T-cell (primary cell): ENCODE results near the gene TAF11L13. TPM values are rescaled to one million over a fixed set of nuclear protein-coding genes. Genes with fewer than 3 reads are reported as not detected.

Experiments
- ATAC-seq, 4 experiments: fragments of 200-7000 bp in 3 of 4; fragments of 150-1000 bp in 1 of 4; cut with Tn5 transposase; replicated peaks in 1 of 4; 1 replicate in 3 of 4; 2 replicates in 1 of 4; pipeline ENCODE4 v1.10.0; 2021; ENCODE audit warnings: moderate library complexity in 3 of 4, mild to moderate bottlenecking in 2 of 4, moderate number of reproducible peaks in 1 of 4
- CTCF ChIA-PET, 2 donors: fragments of 300-600 bp; sonication (Branson Sonifier 250); formaldehyde crosslinking; loops; one replicate each; lab custom pipeline; 2022; ENCODE audit warnings: antibody characterized with exemption in 2 of 2; lab: Charles Lee
- POLR2A ChIA-PET, 2 donors: fragments of 300-600 bp; sonication (Branson Sonifier 250); formaldehyde crosslinking; loops; one replicate each; lab custom pipeline; 2022; ENCODE audit warnings: antibody characterized with exemption in 2 of 2; lab: Charles Lee
- DNase-seq, 35 experiments: peaks; one replicate each; pipeline versions ENCODE4 v3.0.0 to v3.0.0-alpha.2; 2013 to 2023
- H3K27ac ChIP-seq: one replicate; pipeline ENCODE4 v1.5.1; 2013; ENCODE audit warnings: low read length
- H3K27me3 ChIP-seq, 2 experiments: replicated peaks in 1 of 2; 1 replicate in 1 of 2; 2 replicates in 1 of 2; pipeline versions ENCODE4 v1.6.1 to v1.7.0; 2013; ENCODE audit warnings: low read length in 1 of 2, mixed read lengths in 1 of 2; ENCODE audit not compliant: control insufficient read depth in 2 of 2, insufficient read depth in 2 of 2; ENCODE audit errors: extremely low read depth in 1 of 2
- H3K36me3 ChIP-seq, 2 donors: 1 replicate in 1 of 2; 2 replicates in 1 of 2; pipeline versions ENCODE4 v1.6.1 to v1.7.0; 2013; ENCODE audit warnings: low read length in 1 of 2; ENCODE audit not compliant: control insufficient read depth in 2 of 2, insufficient read depth in 1 of 2; ENCODE audit errors: extremely low read depth in 1 of 2
- H3K4me1 ChIP-seq, 2 experiments: 1 replicate in 1 of 2; 2 replicates in 1 of 2; pipeline versions ENCODE4 v1.6.1 to v1.7.0; 2013; ENCODE audit warnings: low read length in 2 of 2, mixed read lengths in 1 of 2; ENCODE audit not compliant: insufficient read depth in 2 of 2, control insufficient read depth in 1 of 2; ENCODE audit errors: extremely low read depth in 1 of 2
- H3K4me3 ChIP-seq, 2 donors: 1 replicate in 1 of 2; 2 replicates in 1 of 2; pipeline versions ENCODE4 v1.5.1 to v1.7.0; 2013; ENCODE audit warnings: mild to moderate bottlenecking in 2 of 2, low read length in 1 of 2, moderate library complexity in 1 of 2; ENCODE audit not compliant: control insufficient read depth in 1 of 2; ENCODE audit errors: extremely low read depth in 1 of 2
- H3K9me3 ChIP-seq: 2 replicates; pipeline ENCODE4 v1.7.0; 2013
- H3K27ac Mint-ChIP-seq, 2 donors: one replicate each; pipeline ENCODE4 v1.8.0; 2020 to 2021; ENCODE audit warnings: mild to moderate bottlenecking in 2 of 2, mixed read lengths in 2 of 2
- H3K27me3 Mint-ChIP-seq, 2 donors: one replicate each; pipeline ENCODE4 v1.8.0; 2021 to 2022; ENCODE audit warnings: mixed read lengths in 2 of 2
- H3K36me3 Mint-ChIP-seq: one replicate; pipeline ENCODE4 v1.8.0; 2021; ENCODE audit warnings: mixed read lengths
- H3K4me1 Mint-ChIP-seq, 3 donors: one replicate each; pipeline ENCODE4 v1.8.0; 2020 to 2022; ENCODE audit warnings: mixed read lengths in 3 of 3, mild to moderate bottlenecking in 1 of 3
- H3K4me3 Mint-ChIP-seq, 3 donors: one replicate each; pipeline ENCODE4 v1.8.0; 2020 to 2022; ENCODE audit warnings: mild to moderate bottlenecking in 3 of 3, mixed read lengths in 3 of 3, moderate library complexity in 3 of 3
- H3K9me3 Mint-ChIP-seq, 3 donors: one replicate each; pipeline ENCODE4 v1.8.0; 2020 to 2022; ENCODE audit warnings: mixed read lengths in 3 of 3
- WGBS: methylation state at CpG from one replicate; pipeline ENCODE4 v1.1.5; 2013; ENCODE audit warnings: missing lambda C conversion rate; ENCODE audit not compliant: insufficient coverage; 5-methylcytosine and 5-hydroxymethylcytosine counted together
- total RNA-seq, 35 experiments: library from RNA in 6 of 35; stranded (reverse) in 6 of 35; fragments of 120-200 nt in 1 of 35; gene quantifications; one replicate each; pipeline versions ENCODE4 v1.2.1 to v1.2.4 and lab custom pipeline; 2013 to 2026

The TAF11L13 gene
- total RNA-seq, 5 donors from 2014 or later (not counting 1 experiment from before 2014, with no cell fraction given) = not detected

DNA sequence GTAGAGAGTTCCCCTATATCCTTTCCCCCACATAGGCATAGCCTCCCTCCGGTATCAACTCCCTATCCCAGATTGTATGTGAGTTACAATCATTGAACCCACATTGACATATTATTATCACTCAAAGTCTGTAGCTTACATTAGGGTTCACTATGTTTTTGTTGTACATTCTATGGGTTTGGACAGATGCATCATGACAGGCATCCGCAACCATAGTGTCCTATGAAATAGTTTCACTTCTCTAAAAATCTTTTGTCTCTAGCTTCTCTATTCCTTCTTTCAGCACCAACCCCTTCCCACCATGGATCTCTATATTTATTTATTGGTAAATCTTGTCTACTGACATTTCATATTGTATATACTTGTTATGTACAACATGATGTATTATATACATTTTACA, 33.9 kb downstream of the TAF11L13 start:
- ATAC-seq (no peak), DNase-seq (no peak)
- WGBS = no CpG with 5 or more reads among the region's 2 CpGs
- H3K27ac ChIP-seq = no peak overlapping the region
- Mint-ChIP-seq H3K27me3 (no peaks in the 10 kb centered on the region), H3K36me3 (no peaks in the 10 kb centered on the region), H3K9me3 (peaks cover 8 to 26% (median 18%) of the 10 kb centered on the region in 3 donors), H3K4me3 (no peak overlapping the region), H3K27ac (no peak overlapping the region), H3K4me1 (no peaks in the 10 kb centered on the region)
- no peak overlapping the region for H3K4me3 ChIP-seq
- CTCF ChIA-PET = no interaction called here
- H3K27me3 ChIP-seq = no peaks in the 10 kb centered on the region
- POLR2A ChIA-PET = no interaction called here
- H3K36me3 ChIP-seq = no peaks in the 10 kb centered on the region
- H3K9me3 ChIP-seq = peaks cover 4% of the 10 kb centered on the region
- H3K4me1 ChIP-seq = no peaks in the 10 kb centered on the region

DNA sequence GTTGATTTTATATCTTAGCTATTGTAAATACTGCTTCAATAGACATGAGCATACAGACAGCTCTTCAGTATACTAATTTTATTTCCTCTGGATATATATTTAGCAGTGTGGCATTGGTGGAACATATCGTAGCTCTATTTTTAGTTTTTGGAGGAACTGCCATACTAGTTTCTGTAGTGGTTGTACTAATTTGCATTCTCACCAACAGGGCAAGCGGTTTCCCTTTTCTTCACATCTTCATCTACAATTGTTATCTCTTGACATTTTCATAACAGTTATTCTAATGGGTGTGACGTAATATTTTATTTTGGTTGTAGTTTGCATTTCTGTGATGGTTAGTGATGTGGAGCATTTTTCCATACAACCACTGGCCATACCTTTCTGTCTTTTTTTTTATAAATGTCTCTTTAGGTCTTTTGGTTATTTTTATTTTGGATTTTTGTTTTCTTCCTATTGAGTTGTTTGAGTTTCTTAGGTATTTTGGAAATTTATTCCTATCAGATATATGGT, 34.9 kb downstream of the TAF11L13 start:
- Histone ChIP-seq H3K4me1 (no peaks in the 10 kb centered on the region), H3K36me3 (no peaks in the 10 kb centered on the region), H3K9me3 (peaks cover 4% of the 10 kb centered on the region), H3K27me3 (no peaks in the 10 kb centered on the region), H3K27ac (no peak overlapping the region), H3K4me3 (no peak overlapping the region)
- ATAC-seq (no peak), DNase-seq (no peak)
- Mint-ChIP-seq H3K4me3 (no peak overlapping the region), H3K9me3 (peaks cover 6 to 27% (median 17%) of the 10 kb centered on the region in 3 donors), H3K36me3 (no peaks in the 10 kb centered on the region), H3K27me3 (no peaks in the 10 kb centered on the region), H3K4me1 (no peaks in the 10 kb centered on the region), H3K27ac (no peak overlapping the region)
- ChIA-PET CTCF (no interaction called here), POLR2A (no interaction called here)
- WGBS = no CpG with 5 or more reads among the region's 3 CpGs

DNA sequence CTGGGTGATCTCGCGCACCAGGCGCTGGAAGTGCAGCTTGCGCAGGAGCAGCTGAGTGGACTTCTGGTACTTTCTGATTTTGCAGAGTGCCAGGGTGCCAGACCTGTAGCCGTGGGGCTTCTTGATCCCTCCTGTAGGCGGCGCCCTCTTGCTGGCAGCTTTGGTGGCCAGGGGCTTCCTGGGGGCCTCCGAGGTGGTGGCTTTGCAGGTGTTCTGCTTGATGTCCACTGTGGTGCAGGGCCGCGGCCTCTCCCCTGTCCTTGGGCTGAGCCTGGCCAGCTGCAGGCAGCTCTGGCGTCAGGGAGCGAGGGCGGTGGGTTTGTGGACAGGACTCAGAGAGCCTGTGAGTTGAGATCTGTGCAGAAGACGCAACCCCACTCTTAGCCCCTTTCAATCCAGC, 38.5 kb downstream of the TAF11L13 start:
- Histone ChIP-seq H3K9me3 (peaks cover 4% of the 10 kb centered on the region), H3K4me3 (no peak overlapping the region), H3K27ac (no peak overlapping the region), H3K27me3 (no peaks in the 10 kb centered on the region), H3K36me3 (no peaks in the 10 kb centered on the region), H3K4me1 (no peaks in the 10 kb centered on the region)
- H3K27me3 Mint-ChIP-seq = no peaks in the 10 kb centered on the region
- no peak overlapping the region for H3K27ac Mint-ChIP-seq
- ATAC-seq = no peak
- H3K9me3 Mint-ChIP-seq = peaks cover 7 to 26% (median 16%) of the 10 kb centered on the region in 3 donors
- DNase-seq = no peak
- H3K36me3 Mint-ChIP-seq = no peaks in the 10 kb centered on the region
- WGBS = 95% methylated on average over 11 of the region's 14 CpGs
- no peaks in the 10 kb centered on the region for H3K4me1 Mint-ChIP-seq
- H3K4me3 Mint-ChIP-seq = no peak overlapping the region
- ChIA-PET CTCF (no interaction called here), POLR2A (no interaction called here)

DNA sequence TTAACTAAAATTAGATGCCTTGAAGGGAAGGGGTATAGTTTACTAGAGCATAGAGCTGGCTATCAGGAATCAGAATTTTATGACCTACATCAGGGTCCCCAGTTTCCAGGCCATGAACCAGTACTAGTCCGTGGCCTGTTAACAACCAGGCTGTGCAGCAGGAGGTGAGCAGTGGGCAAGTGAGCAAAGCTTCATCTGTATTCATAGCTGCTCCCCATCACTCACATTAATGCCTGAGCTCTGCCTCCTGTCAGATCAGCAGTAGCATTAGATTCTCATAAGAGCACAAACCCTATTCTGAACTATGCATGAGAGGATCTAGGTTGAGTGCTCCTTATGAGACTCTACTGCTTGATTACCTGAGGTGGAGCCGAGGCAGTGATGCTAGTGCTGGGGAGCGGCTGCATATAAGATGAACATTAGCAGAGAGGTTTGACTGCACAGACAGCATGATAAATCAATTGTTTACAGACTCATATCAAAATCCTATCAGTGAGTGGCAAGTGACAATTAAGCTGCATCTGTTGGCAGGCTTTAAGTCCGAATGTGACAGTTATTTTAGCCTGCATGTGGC, 47.0 kb downstream of the TAF11L13 start:
- H3K4me1 Mint-ChIP-seq = no peaks in the 10 kb centered on the region
- ChIA-PET CTCF (no interaction called here), POLR2A (no interaction called here)
- H3K27me3 ChIP-seq = no peaks in the 10 kb centered on the region
- H3K9me3 Mint-ChIP-seq = peaks cover 6 to 12% (median 8%) of the 10 kb centered on the region in 3 donors
- H3K27me3 Mint-ChIP-seq = no peaks in the 10 kb centered on the region
- no peak overlapping the region for H3K4me3 ChIP-seq
- no peak overlapping the region for H3K27ac Mint-ChIP-seq
- H3K4me3 Mint-ChIP-seq = no peak overlapping the region
- H3K36me3 ChIP-seq = no peaks in the 10 kb centered on the region
- H3K27ac ChIP-seq = no peak overlapping the region
- H3K4me1 ChIP-seq = no peaks in the 10 kb centered on the region
- H3K36me3 Mint-ChIP-seq = no peaks in the 10 kb centered on the region
- no peaks in the 10 kb centered on the region for H3K9me3 ChIP-seq
- ATAC-seq (no peak), DNase-seq (no peak)
- 43% methylated on average over 1 of the region's 4 CpGs for WGBS

DNA sequence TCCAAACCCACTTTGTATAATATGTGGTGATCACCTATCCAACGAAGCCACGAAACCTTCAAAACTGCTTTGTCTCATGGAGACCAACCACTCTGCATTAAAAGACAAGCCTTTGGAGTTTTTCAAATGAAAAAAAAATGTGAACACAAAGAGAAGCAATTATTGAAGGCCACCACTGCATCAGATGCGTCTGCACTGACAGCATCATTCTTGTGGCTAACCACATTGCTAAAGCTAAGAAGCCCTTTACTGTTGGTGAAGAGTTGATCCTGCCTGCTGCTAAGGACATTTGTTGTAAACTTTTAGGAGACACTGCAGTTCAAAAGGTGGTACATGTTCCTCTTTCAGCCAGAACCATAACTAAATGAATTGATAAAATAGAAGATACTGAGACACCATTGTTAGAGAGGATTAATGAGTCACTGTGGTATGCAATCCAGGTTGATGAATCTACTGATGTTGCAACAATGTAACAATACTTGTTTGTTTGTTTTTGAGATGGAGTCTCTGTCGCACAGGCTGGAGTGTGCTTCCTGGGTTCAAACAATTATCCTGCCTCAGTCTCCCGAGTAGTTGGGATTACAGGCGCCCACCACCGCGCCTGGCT, 47.8 kb downstream of the TAF11L13 start:
- Histone ChIP-seq H3K9me3 (no peaks in the 10 kb centered on the region), H3K36me3 (no peaks in the 10 kb centered on the region), H3K4me1 (no peaks in the 10 kb centered on the region), H3K27me3 (no peaks in the 10 kb centered on the region), H3K4me3 (no peak overlapping the region), H3K27ac (no peak overlapping the region)
- Mint-ChIP-seq H3K9me3 (peaks cover 6 to 12% (median 6%) of the 10 kb centered on the region in 3 donors), H3K27me3 (no peaks in the 10 kb centered on the region), H3K36me3 (no peaks in the 10 kb centered on the region), H3K4me3 (no peak overlapping the region), H3K27ac (no peak overlapping the region), H3K4me1 (no peaks in the 10 kb centered on the region)
- ATAC-seq = no peak
- ChIA-PET CTCF (no interaction called here), POLR2A (no interaction called here)
- WGBS = 96% methylated on average over 6 of the region's 8 CpGs
- no peak for DNase-seq

DNA sequence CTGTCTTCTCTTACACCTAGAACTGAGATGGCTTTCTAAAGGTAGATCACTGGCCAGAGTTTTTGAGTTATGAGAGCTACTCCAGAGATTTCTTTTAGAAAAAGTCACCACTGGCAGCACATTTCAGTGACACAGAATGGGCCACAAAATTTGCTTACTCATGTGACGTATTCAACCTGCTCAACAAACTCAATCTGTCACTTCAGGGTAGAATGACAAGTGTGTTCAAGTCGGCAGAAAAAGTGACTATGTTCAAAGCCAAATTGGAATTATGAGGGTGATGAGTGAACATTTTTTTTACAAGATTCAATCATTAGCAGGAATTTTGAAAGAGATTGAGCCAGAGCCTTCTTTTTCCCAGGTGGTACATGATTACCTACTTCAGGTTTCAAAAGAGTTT, 48.8 kb downstream of the TAF11L13 start:
- H3K9me3 Mint-ChIP-seq = peaks cover 3 to 12% (median 6%) of the 10 kb centered on the region in 3 donors
- no peaks in the 10 kb centered on the region for H3K27me3 Mint-ChIP-seq
- Histone ChIP-seq H3K27ac (no peak overlapping the region), H3K36me3 (no peaks in the 10 kb centered on the region), H3K4me3 (no peak overlapping the region), H3K9me3 (no peaks in the 10 kb centered on the region), H3K27me3 (no peaks in the 10 kb centered on the region), H3K4me1 (no peaks in the 10 kb centered on the region)
- H3K4me3 Mint-ChIP-seq = no peak overlapping the region
- WGBS = no CpG with 5 or more reads among the region's 2 CpGs
- H3K4me1 Mint-ChIP-seq = no peaks in the 10 kb centered on the region
- CTCF ChIA-PET = interaction anchor here in 1 of 2 donors (0.5 kb wide), 1 partner anchor 625 kb away, joined by 3 read pairs; no protein-coding TSS in a partner anchor
- ATAC-seq = no peak
- no peak for DNase-seq
- POLR2A ChIA-PET = no interaction called here
- no peaks in the 10 kb centered on the region for H3K36me3 Mint-ChIP-seq
- no peak overlapping the region for H3K27ac Mint-ChIP-seq
